Adrenal gland (tissue), 12 donors: ENCODE measurements around the gene HDAC4. TPM values are rescaled to one million over a fixed set of nuclear protein-coding genes. Genes with fewer than 3 reads are reported as not detected.

Experiments used
- DNase-seq, 7 donors: peaks; one replicate each; pipeline ENCODE4 v3.0.0-alpha.2; 2019 to 2020
- H3K27ac ChIP-seq, 5 donors: fragments of 200-600 bp; sonication (generic) in 4 of 5; 1 replicate in 3 of 5; 2 replicates in 2 of 5; pipeline versions ENCODE4 v1.5.1 to v1.8.0; 2016 to 2020; ENCODE audit warnings: mild to moderate bottlenecking in 1 of 5
- H3K27me3 ChIP-seq: fragments of 200-600 bp; 2 replicates; pipeline ENCODE4 v1.8.0; 2021
- H3K36me3 ChIP-seq, 2 donors: fragments of 200-600 bp; replicated peaks in 1 of 2; 1 replicate in 1 of 2; 2 replicates in 1 of 2; pipeline versions ENCODE4 v1.5.1 to v1.8.0; 2018 to 2022
- H3K4me1 ChIP-seq, 2 donors: fragments of 200-600 bp; replicated peaks in 1 of 2; 1 replicate in 1 of 2; 2 replicates in 1 of 2; pipeline versions ENCODE4 v1.5.1 to v1.8.0; 2018 to 2021
- H3K4me3 ChIP-seq, 4 donors: fragments of 200-600 bp; sonication (generic) in 3 of 4; one replicate each; pipeline ENCODE4 v1.5.1; 2016 to 2018
- H3K9me3 ChIP-seq, 3 donors: fragments of 200-600 bp; sonication (generic) in 1 of 3; replicated peaks in 1 of 3; 1 replicate in 2 of 3; 2 replicates in 1 of 3; pipeline versions ENCODE4 v1.5.1 to v1.8.0; 2016 to 2021
- POLR2A ChIP-seq, 2 donors: fragments of 450-650 bp; IDR thresholded peaks; one replicate each; pipeline ENCODE4 v1.6.1; 2017; ENCODE audit warnings: antibody characterized with exemption in 2 of 2, mild to moderate bottlenecking in 2 of 2, moderate library complexity in 1 of 2
- WGBS, 4 donors: extraction: QIAGEN DNeasy Blood & Tissue Kit in 2 of 4; methylation state at CpG; one replicate each; pipeline versions ENCODE4 v1.1.5 to v1.1.7; 2013 to 2017; 5-methylcytosine and 5-hydroxymethylcytosine counted together
- intact Hi-C, 2 donors: fragments of 100-400 bp; cut with DNase I; formaldehyde crosslinking; loops; one replicate each; pipeline versions ENCODE4 v1.14.1 to v1.15.0; 2022 to 2023
- polyA plus RNA-seq, 3 donors: library from polyadenylated mRNA; stranded (reverse); fragments of 200-250 nt in 2 of 3; fragments of 350-450 nt in 1 of 3; fragmentation: Illumina TruSeq in 1 of 3; extraction: RNeasy Lipid Tissue Mini Kit (QIAGEN cat#74804) in 1 of 3; gene quantifications; one replicate each; pipeline ENCODE4 v1.2.3, GENCODE V29; 2013 to 2014
- total RNA-seq, 9 donors: library from RNA; depleted of rRNA in 4 of 9; stranded (reverse); fragments of >200 nt in 4 of 9; fragments of 120-200 nt in 1 of 9; fragmentation: NEBNext Ultra II Directional in 1 of 9; extraction: Animal tissue kit (Norgen Biotek cat#: 25700) in 1 of 9; gene quantifications; one replicate each; pipeline versions ENCODE4 v1.1.0 to v1.2.4, GENCODE V29; 2013 to 2023
- TF ChIP-seq, protein P1 (sequence below), 6 experiments: fragments of 450-650 bp in 4 of 6; fragments of 200-600 bp in 2 of 6; sonication (generic) in 1 of 6; IDR thresholded peaks; 1 replicate in 5 of 6; 2 replicates in 1 of 6; pipeline versions ENCODE4 v1.5.1 to v1.8.0; 2016 to 2021; ENCODE audit warnings: antibody characterized with exemption in 6 of 6, mild to moderate bottlenecking in 2 of 6, moderate library complexity in 1 of 6
- donor health status: healthy with polysubstance abuse.
- donor health status: Bipolar disorder and iron deficiency.
- donor health status: DM: yes; HTN: yes; CAD: no.
- donor health status: DM: no; HTN: no; CAD: no.
- donor health status: DM: no; HTN: no; CAD: no.
- donor health status: DM: yes; HTN: yes; CAD: no.

The HDAC4 gene
- total and polyA plus RNA-seq, 12 donors = 8.3 to 88.9 (median 28.7) TPM

GRCh38 chr2:239180526-239181073 lies 220.2 kb downstream of the HDAC4 start:
- H3K27me3 ChIP-seq = no peaks in the 10 kb centered on the region
- 95 to 97% (median 97%) methylated on average over 4 to 14 of the region's 14 CpGs for WGBS, 4 donors
- H3K4me3 ChIP-seq = no peak overlapping the region
- H3K36me3 ChIP-seq = peaks cover 0 to 10% of the 10 kb centered on the region in 2 donors
- H3K9me3 ChIP-seq = no peaks in the 10 kb centered on the region
- peak in 4 of 7 donors; percentile 4 to 15 (median 9) for DNase-seq
- H3K27ac ChIP-seq = no peak overlapping the region
- intact Hi-C loops = no loop called here
- peaks cover 0 to 6% of the 10 kb centered on the region in 2 donors for H3K4me1 ChIP-seq
- TF ChIP-seq POLR2A (IDR thresholded peaks at IDR 0.05) = no peak
- TF ChIP-seq, protein P1, sequence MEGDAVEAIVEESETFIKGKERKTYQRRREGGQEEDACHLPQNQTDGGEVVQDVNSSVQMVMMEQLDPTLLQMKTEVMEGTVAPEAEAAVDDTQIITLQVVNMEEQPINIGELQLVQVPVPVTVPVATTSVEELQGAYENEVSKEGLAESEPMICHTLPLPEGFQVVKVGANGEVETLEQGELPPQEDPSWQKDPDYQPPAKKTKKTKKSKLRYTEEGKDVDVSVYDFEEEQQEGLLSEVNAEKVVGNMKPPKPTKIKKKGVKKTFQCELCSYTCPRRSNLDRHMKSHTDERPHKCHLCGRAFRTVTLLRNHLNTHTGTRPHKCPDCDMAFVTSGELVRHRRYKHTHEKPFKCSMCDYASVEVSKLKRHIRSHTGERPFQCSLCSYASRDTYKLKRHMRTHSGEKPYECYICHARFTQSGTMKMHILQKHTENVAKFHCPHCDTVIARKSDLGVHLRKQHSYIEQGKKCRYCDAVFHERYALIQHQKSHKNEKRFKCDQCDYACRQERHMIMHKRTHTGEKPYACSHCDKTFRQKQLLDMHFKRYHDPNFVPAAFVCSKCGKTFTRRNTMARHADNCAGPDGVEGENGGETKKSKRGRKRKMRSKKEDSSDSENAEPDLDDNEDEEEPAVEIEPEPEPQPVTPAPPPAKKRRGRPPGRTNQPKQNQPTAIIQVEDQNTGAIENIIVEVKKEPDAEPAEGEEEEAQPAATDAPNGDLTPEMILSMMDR (IDR thresholded peaks at IDR 0.05) = no peak

DNA sequence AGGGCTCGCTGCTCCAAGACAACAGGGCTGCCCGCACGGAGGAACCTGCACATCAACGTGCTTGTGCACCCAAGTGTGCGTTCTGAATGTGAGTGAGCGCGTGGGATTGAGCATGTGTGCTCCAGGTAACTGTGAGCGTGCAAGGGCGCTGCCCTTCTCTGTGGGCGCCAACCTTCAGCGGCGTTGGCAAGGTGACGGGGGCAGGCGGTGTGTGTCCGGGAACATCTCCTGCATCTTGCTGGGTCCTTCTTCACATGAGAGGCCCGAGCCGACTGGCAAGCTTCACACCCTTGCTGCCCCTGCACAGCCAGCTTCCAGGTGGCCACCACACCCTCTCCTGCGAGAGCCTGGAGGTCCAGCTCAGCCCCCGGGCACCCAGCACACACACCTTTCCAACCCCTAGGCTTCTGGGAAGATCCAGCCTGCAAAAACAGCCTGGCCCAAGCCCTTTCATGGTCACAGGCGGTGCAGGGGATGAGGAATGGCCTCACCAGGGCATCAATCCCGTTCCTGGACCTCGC lies 220.9 kb downstream of the HDAC4 start:
- no peak overlapping the region for H3K4me3 ChIP-seq
- intact Hi-C loops = no loop called here
- H3K4me1 ChIP-seq = peaks cover 0 to 13% of the 10 kb centered on the region in 2 donors
- 93 to 100% (median 94%) methylated on average over 3 to 22 of the region's 22 CpGs for WGBS, 4 donors
- peak in 5 of 7 donors; percentile 8 to 39 (median 11) for DNase-seq
- TF ChIP-seq POLR2A (IDR thresholded peaks at IDR 0.05) = no peak
- TF ChIP-seq, protein P1 (IDR thresholded peaks at IDR 0.05) = no peak
- peaks cover 0 to 8% of the 10 kb centered on the region in 2 donors for H3K36me3 ChIP-seq
- H3K27ac ChIP-seq = no peak overlapping the region
- H3K9me3 ChIP-seq = no peaks in the 10 kb centered on the region
- no peaks in the 10 kb centered on the region for H3K27me3 ChIP-seq

DNA sequence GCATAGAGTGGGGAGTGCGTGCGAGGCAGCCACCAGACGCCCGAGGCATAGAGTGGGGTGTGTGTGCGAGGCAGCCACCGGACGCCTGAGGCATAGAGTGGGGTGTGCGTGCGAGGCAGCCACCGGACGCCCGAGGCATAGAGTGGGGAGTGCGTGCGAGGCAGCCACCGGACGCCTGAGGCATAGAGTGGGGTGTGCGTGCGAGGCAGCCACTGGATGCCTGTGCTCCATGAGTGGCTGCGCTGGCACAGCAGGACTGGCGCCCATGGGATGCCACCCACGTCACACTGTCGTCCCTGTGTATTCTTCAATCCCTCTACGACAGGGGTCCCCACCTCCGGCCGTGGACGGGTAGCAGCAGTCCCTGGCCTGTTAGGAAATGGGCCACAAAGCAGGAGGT lies 221.9 kb downstream of the HDAC4 start:
- H3K4me3 ChIP-seq = no peak overlapping the region
- H3K27me3 ChIP-seq = no peaks in the 10 kb centered on the region
- peaks cover 0 to 14% of the 10 kb centered on the region in 2 donors for H3K4me1 ChIP-seq
- WGBS, 4 donors = 92 to 99% (median 97%) methylated on average over 19 to 26 of the region's 26 CpGs
- intact Hi-C loops = no loop called here
- TF ChIP-seq, protein P1 (IDR thresholded peaks at IDR 0.05) = no peak
- TF ChIP-seq POLR2A (IDR thresholded peaks at IDR 0.05) = no peak
- no peaks in the 10 kb centered on the region for H3K9me3 ChIP-seq
- DNase-seq = peak in 5 of 7 donors; percentile 3 to 37 (median 13)
- H3K27ac ChIP-seq = no peak overlapping the region
- H3K36me3 ChIP-seq = peaks cover 0 to 8% of the 10 kb centered on the region in 2 donors

DNA sequence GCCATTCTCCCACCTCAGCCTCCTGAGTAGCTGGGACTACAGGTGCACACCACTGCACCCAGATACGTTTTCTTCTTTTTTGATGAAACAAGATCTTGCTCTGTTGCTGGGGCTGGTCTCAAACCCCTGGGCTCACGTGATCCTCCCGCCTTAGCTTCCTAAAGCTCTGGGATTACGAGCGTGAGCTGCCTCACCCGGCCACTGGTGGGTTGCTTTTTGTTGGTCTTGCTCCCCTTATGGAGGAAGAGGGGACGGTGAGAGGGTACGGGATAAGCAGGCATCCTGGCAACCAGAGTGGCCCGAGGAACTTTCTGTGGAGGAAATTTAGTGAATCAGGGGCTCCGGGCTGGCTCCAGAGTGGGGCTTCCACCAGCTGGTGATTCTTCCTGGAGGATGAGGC lies 222.3 kb downstream of the HDAC4 start:
- WGBS, 4 donors = 97 to 99% (median 98%) methylated on average over 10 of the region's 10 CpGs
- H3K27ac ChIP-seq = no peak overlapping the region
- peaks cover 0 to 8% of the 10 kb centered on the region in 2 donors for H3K36me3 ChIP-seq
- no peak overlapping the region for H3K4me3 ChIP-seq
- intact Hi-C loops = no loop called here
- TF ChIP-seq, protein P1 (IDR thresholded peaks at IDR 0.05) = no peak
- TF ChIP-seq POLR2A (IDR thresholded peaks at IDR 0.05) = no peak
- no peaks in the 10 kb centered on the region for H3K9me3 ChIP-seq
- H3K27me3 ChIP-seq = no peaks in the 10 kb centered on the region
- peak in 4 of 7 donors; percentile 5 to 39 (median 6) for DNase-seq
- peaks cover 0 to 14% of the 10 kb centered on the region in 2 donors for H3K4me1 ChIP-seq
